Stomach (tissue), 4 donors: ENCODE data around the gene ACOT13.

ENCODE experiments used
- EP300 ChIP-seq: sonication (generic); formaldehyde crosslinking; IDR thresholded peaks from one replicate; pipeline ENCODE4 v1.6.1; 2017; ENCODE audit warnings: antibody characterized with exemption
- POLR2A ChIP-seq, 4 donors: fragments of 450-650 bp; IDR thresholded peaks; one replicate each; pipeline ENCODE4 v1.6.1; 2016; ENCODE audit warnings: antibody characterized with exemption in 4 of 4, control low read depth in 2 of 4, mild to moderate bottlenecking in 1 of 4, moderate library complexity in 1 of 4
- POLR2AphosphoS5 ChIP-seq, 3 donors: sonication (generic); formaldehyde crosslinking; IDR thresholded peaks; one replicate each; pipeline ENCODE4 v1.6.1; 2016; ENCODE audit warnings: antibody characterized with exemption in 3 of 3
- TF ChIP-seq, protein P1 (sequence below), 7 experiments: fragments of 450-650 bp in 4 of 7; fragments of 200-600 bp in 3 of 7; sonication (generic) in 3 of 7; IDR thresholded peaks; one replicate each; pipeline ENCODE4 v1.5.1; 2016 to 2019; ENCODE audit warnings: antibody characterized with exemption in 7 of 7, control low read depth in 2 of 7, mild to moderate bottlenecking in 1 of 7

DNA sequence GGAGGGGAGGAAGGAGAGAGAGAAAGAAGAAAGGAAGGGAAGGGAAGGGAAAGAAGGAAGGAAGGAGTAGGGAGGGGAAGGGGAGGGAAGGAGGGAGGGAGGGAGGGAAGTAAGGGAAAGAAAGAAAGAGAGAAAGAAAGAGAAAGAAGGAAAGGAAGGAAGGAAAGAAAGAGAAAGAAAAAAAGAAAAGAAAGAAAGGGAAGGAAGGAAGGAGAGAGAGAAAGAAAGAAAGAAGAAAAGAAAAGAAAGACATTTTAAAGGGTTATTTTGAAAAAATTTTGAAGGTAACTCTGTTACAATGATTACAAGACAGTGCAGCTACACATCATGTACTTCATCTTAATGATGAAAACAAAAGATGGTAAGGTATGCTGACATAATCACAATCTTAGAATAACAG, 24.8 kb upstream of the ACOT13 start:
- TF ChIP-seq, protein P1, sequence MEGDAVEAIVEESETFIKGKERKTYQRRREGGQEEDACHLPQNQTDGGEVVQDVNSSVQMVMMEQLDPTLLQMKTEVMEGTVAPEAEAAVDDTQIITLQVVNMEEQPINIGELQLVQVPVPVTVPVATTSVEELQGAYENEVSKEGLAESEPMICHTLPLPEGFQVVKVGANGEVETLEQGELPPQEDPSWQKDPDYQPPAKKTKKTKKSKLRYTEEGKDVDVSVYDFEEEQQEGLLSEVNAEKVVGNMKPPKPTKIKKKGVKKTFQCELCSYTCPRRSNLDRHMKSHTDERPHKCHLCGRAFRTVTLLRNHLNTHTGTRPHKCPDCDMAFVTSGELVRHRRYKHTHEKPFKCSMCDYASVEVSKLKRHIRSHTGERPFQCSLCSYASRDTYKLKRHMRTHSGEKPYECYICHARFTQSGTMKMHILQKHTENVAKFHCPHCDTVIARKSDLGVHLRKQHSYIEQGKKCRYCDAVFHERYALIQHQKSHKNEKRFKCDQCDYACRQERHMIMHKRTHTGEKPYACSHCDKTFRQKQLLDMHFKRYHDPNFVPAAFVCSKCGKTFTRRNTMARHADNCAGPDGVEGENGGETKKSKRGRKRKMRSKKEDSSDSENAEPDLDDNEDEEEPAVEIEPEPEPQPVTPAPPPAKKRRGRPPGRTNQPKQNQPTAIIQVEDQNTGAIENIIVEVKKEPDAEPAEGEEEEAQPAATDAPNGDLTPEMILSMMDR (IDR thresholded peaks at IDR 0.05) = no peak
- TF ChIP-seq EP300 (no peak), POLR2A (IDR thresholded peaks at IDR 0.05) (no peak), POLR2AphosphoS5 (IDR thresholded peaks at IDR 0.05) (no peak)
